SU-DHL-6 (cell line): ENCODE data around the gene PLA2G6.

Experiments
- H2AFZ ChIP-seq: fragments of 200-600 bp; sonication (generic); 2 replicates; pipeline ENCODE4 v1.6.1; 2014; ENCODE audit warnings: low read depth, mild to moderate bottlenecking, moderate library complexity, mixed read lengths, antibody characterized with exemption, low read length; ENCODE audit not compliant: severe bottlenecking
- H3F3A ChIP-seq: fragments of 200-600 bp; shearing (Covaris generic); 2 replicates; pipeline ENCODE4 v1.6.0; 2016; ENCODE audit warnings: antibody characterized with exemption, mild to moderate bottlenecking; ENCODE audit not compliant: insufficient read depth
- H3K27ac ChIP-seq: fragments of 200-600 bp; sonication (generic); 2 replicates; pipeline ENCODE4 v1.5.1; 2016; ENCODE audit warnings: low read depth, mild to moderate bottlenecking, low read length, moderate library complexity, mixed read lengths
- H3K27me3 ChIP-seq: fragments of 200-600 bp; sonication (generic), shearing (Covaris generic); 2 replicates; pipeline ENCODE4 v1.6.0; 2014; ENCODE audit warnings: mild to moderate bottlenecking, low read length
- H3K36me3 ChIP-seq: fragments of 200-600 bp; sonication (generic); 2 replicates; pipeline ENCODE4 v1.6.1; 2014; ENCODE audit warnings: mild to moderate bottlenecking, low read length, mixed read lengths
- H3K4me2 ChIP-seq: fragments of 300-600, 200-600 bp; shearing (Covaris generic), sonication (generic); 2 replicates; pipeline ENCODE4 v1.6.0; 2014; ENCODE audit warnings: low read length, low read depth, mild to moderate bottlenecking; ENCODE audit not compliant: poor library complexity, severe bottlenecking
- H3K4me3 ChIP-seq: fragments of 200-600 bp; sonication (generic); 2 replicates; pipeline ENCODE4 v1.5.1; 2014; ENCODE audit warnings: antibody characterized with exemption, low read length, mild to moderate bottlenecking, mixed read lengths; ENCODE audit not compliant: insufficient read depth, poor library complexity, severe bottlenecking
- H3K79me2 ChIP-seq: fragments of 200-600 bp; sonication (generic); 2 replicates; pipeline ENCODE4 v1.6.1; 2014; ENCODE audit warnings: mild to moderate bottlenecking, low read length, moderate library complexity; ENCODE audit not compliant: insufficient read depth
- H3K9ac ChIP-seq: fragments of 200-600 bp; sonication (generic); 2 replicates; pipeline ENCODE4 v1.7.0; 2014; ENCODE audit warnings: mild to moderate bottlenecking, low read length
- H3K9me2 ChIP-seq: fragments of 200-600 bp; sonication (generic); replicated peaks from 2 replicates; pipeline ENCODE4 v1.6.1; 2014; ENCODE audit warnings: low read length; ENCODE audit not compliant: insufficient read depth
- H3K9me3 ChIP-seq: fragments of 200-600 bp; sonication (generic); 2 replicates; pipeline ENCODE4 v1.6.1; 2014; ENCODE audit warnings: low read length, mixed read lengths; ENCODE audit not compliant: insufficient read depth
- H4K20me1 ChIP-seq: fragments of 200-600 bp; sonication (generic); 2 replicates; pipeline ENCODE4 v1.6.1; 2014; ENCODE audit warnings: low read depth, mild to moderate bottlenecking, antibody characterized with exemption, low read length, moderate library complexity, mixed read lengths
- CTCF ChIP-seq: fragments of 200-600 bp; sonication (generic); IDR thresholded peaks from one replicate; pipeline ENCODE4 v1.5.1; 2017; ENCODE audit warnings: antibody characterized with exemption, mild to moderate bottlenecking, low read length, moderate library complexity; ENCODE audit not compliant: insufficient read depth, poor library complexity, severe bottlenecking
- EZH2phosphoT487 ChIP-seq: fragments of 200-600 bp; sonication (generic), shearing (Covaris generic); conservative IDR thresholded peaks from 2 replicates; pipeline ENCODE4 v1.6.1; 2018; ENCODE audit warnings: mild to moderate bottlenecking, antibody characterized with exemption, low read length, moderate library complexity, mixed read lengths

Gene PLA2G6

GRCh38 chr22:38085056-38085455 lies 96.6 kb downstream of the PLA2G6 start:
- no peak overlapping the region for H3K27ac ChIP-seq
- H2AFZ ChIP-seq = no peak overlapping the region
- no peaks in the 10 kb centered on the region for H4K20me1 ChIP-seq
- no peaks in the 10 kb centered on the region for H3K27me3 ChIP-seq
- no peaks in the 10 kb centered on the region for H3F3A ChIP-seq
- H3K4me3 ChIP-seq = no peak overlapping the region
- H3K9me3 ChIP-seq = no peaks in the 10 kb centered on the region
- no peaks in the 10 kb centered on the region for H3K9me2 ChIP-seq
- H3K4me2 ChIP-seq = no peak overlapping the region
- no peaks in the 10 kb centered on the region for H3K36me3 ChIP-seq
- no peak overlapping the region for H3K9ac ChIP-seq
- no peaks in the 10 kb centered on the region for H3K79me2 ChIP-seq
- TF ChIP-seq CTCF (no peak), EZH2phosphoT487 (no peak)

- Histone ChIP-seq H3K27ac (no peak within 1 kb of the TSS), H3K4me3 (no peak within 1 kb of the TSS), H3K79me2 (no peaks in the 10 kb centered on the region), H4K20me1 (no peaks in the 10 kb centered on the region), H3K9me3 (no peaks in the 10 kb centered on the region), H3K36me3 (no peaks in the 10 kb centered on the region), H3F3A (no peaks in the 10 kb centered on the region), H3K27me3 (no peaks in the 10 kb centered on the region), H3K9ac (no peak within 1 kb of the TSS), H2AFZ (no peak within 1 kb of the TSS), H3K9me2 (no peaks in the 10 kb centered on the region), H3K4me2 (no peak within 1 kb of the TSS)
- TF ChIP-seq CTCF (no peak), EZH2phosphoT487 (no peak)
Observed at GRCh38 chr22:38083931-38084631, 97.5 kb downstream of the PLA2G6 start, which contains the start of gene SLC16A8. Gene SLC16A8 (minus strand): TSS chr22:38084184. CDS start chr22:38082873, 1,311 bp downstream.

GRCh38 chr22:38082986-38083710 lies 98.5 kb downstream of the PLA2G6 start:
- no peak overlapping the region for H3K4me3 ChIP-seq
- no peaks in the 10 kb centered on the region for H3K27me3 ChIP-seq
- H3K9ac ChIP-seq = no peak overlapping the region
- no peak overlapping the region for H3K4me2 ChIP-seq
- no peak overlapping the region for H3K27ac ChIP-seq
- no peaks in the 10 kb centered on the region for H3K9me2 ChIP-seq
- H3F3A ChIP-seq = no peaks in the 10 kb centered on the region
- no peaks in the 10 kb centered on the region for H3K9me3 ChIP-seq
- no peaks in the 10 kb centered on the region for H3K79me2 ChIP-seq
- H3K36me3 ChIP-seq = no peaks in the 10 kb centered on the region
- H4K20me1 ChIP-seq = no peaks in the 10 kb centered on the region
- H2AFZ ChIP-seq = no peak overlapping the region
- TF ChIP-seq CTCF = no peak
- no peak for TF ChIP-seq EZH2phosphoT487
